Hematopoietic multipotent progenitor cell treated with erythropoietin and hydrocortisone succinate and interleukin-3 and kit ligand, for 15 days (in vitro differentiated cells): ENCODE data around the gene HOXD9.

Experiments used
- DNase-seq: peaks from one replicate; pipeline ENCODE4 v3.0.0-alpha.2; 2015; ENCODE audit warnings: low spot score

HOXD9 gene

GRCh38 chr2:176085861-176086771, 36.4 kb upstream of the HOXD9 start:
- peak; percentile 9 for DNase-seq

DNA sequence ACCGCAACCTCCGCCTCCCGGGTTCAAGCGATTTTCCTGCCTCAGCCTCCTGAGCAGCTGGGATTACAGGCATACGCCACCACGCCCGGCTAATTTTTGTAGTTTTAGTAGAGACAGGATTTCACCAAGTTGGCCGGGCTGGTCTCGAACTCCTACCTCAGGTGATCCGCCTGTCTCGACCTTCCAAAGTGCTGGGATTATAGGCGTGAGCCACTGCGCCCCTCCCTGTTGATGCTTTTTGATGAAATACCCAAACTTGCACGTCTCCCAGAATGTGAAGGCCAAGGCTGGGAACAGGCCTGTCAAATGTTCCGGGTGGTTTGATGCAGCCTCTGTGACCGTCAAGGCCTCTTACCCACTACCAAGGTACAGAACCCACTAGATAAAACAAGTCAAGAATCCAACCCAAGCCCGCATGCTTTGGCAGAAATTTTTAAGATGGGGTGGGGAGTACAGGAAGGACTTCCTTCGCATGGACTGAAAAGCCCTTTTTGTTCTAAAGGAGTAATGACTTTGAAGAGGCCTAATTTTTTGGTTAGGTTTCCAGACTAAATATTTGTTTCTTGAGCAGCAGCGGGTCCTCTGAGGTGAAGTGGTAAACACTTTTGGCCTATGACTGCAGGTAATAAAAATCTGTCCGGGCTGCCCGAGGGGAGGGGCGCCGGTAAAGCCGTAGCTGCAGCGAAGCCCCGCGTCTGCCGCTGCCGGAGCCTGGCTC, 35.0 kb upstream of the HOXD9 start:
- DNase-seq, result no peak

DNA sequence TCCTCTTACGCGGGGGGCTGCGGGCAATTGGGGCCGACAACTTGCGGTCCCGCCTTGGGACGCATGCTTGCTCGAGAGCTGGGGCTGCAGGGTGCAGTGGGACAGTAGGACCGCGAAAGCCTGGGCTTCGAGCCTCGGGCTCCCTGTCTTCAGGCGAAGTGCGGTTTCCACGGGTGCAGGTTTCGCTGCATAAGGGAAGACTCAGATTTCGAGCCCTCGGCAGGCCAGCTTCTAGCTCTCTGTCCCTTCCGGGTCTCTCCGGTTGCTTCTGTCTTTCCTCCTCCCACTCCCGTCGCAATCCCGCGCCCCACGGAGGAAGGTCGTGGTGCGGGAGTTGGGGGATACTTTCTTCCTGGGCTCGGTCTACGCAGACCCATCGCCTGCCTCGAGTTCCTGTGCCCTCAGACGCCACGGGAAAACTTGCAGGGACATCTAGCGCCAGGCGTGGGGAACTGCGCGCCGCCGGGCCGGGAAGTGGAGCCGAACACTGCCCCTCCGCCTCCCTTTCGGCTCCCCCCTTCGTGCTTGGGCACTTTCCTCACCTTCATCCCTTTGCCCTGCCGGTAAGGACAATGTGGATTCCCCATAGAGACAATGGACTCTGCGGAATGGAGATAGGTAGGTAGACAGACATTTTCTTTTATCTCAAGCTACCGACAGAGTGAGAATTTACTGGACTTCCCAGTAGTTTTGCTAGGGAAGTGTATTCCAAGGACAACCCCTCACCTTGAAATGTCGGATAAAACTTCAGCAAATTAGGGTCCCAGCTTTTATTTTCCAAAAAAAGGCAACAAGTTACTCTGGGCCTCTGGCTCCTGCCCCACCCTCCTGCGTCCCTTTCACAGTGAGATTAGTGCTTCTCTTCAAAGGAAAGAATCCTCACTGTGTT, 34.2 kb upstream of the HOXD9 start:
- no peak for DNase-seq

GRCh38 chr2:176088937-176089842, 33.3 kb upstream of the HOXD9 start:
- no peak for DNase-seq

- DNase-seq, result no peak
Measured at GRCh38 chr2:176089843-176090395, 32.6 kb upstream of the HOXD9 start.

- no peak for DNase-seq
Measured at GRCh38 chr2:176090862-176091261, 31.7 kb upstream of the HOXD9 start.

- no peak for DNase-seq
Measured at GRCh38 chr2:176091329-176092258, 30.9 kb upstream of the HOXD9 start.

- DNase-seq, result no peak
Measured at GRCh38 chr2:176092270-176093144, 30.0 kb upstream of the HOXD9 start, which contains the start of gene HOXD13. TSS of gene HOXD13 (plus strand) at chr2:176092721. CDS start at chr2:176092891, 170 bp downstream.

DNA sequence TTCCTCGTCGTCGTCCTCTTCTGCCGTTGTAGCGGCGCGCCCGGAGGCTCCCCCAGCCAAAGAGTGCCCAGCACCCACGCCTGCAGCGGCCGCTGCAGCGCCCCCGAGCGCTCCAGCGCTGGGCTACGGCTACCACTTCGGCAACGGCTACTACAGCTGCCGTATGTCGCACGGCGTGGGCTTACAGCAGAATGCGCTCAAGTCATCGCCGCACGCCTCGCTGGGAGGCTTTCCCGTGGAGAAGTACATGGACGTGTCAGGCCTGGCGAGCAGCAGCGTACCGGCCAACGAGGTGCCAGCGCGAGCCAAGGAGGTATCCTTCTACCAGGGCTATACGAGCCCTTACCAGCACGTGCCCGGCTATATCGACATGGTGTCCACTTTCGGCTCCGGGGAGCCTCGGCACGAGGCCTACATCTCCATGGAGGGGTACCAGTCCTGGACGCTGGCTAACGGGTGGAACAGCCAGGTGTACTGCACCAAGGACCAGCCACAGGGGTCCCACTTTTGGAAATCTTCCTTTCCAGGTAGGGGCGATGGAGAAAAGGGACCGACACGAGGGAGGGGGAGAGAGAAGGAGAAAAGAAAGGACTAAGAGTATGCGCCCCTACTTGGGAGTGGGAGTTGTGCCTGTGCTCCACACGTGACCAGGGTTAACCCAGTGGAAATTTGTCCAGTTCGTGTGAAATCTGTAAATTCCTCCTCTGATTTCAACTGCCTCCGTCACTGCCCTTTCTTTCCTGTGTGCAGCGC, 29.2 kb upstream of the HOXD9 start:
- DNase-seq, result no peak

DNA sequence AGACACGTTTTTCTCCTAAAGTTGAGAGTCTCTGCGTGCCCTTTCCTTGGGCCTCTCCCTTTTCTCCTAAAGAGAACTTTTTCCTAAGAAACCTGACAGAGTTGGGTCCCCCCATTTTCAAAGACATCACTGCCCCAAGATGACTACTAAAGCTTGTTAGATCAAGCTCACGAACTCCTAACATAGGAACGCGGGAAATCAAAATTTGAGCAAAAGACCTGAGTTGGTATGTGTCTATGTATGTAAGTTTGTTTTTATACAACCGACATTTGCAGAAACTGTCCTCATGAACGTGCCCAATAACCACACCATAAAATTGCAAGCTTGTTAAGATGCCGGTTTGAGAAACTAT, 28.6 kb upstream of the HOXD9 start:
- no peak for DNase-seq

DNA sequence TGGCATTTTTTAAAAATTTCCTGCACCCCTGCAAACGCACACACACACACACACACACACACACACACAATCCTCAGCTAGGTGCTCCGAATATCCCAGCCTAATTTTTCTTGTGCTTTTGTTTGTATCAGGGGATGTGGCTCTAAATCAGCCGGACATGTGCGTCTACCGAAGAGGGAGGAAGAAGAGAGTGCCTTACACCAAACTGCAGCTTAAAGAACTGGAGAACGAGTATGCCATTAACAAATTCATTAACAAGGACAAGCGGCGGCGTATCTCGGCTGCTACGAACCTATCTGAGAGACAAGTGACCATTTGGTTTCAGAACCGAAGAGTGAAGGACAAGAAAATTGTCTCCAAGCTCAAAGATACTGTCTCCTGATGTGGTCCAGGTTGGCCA, 28.2 kb upstream of the HOXD9 start:
- DNase-seq, result no peak

DNA sequence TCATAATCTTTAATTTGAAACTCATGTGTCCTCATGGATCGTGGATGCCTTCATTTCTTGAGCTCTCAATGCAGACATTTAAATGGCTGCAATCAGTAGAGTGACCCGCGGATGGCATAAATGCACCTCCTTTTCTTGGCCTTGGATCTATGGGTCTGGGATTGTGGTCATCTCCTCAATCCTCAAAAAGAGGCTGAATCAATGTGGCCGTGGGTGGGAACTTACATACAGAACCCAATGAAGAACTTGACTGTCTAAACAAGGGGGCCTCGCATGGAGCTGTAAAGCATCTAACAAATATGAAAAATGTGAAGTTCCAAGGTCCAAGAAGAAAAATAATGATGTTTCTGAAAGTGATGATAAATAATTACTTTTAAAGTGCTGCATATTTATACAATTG, 27.1 kb upstream of the HOXD9 start:
- no peak for DNase-seq

- DNase-seq, result no peak
Measured at GRCh38 chr2:176096243-176096985, 26.1 kb upstream of the HOXD9 start.

GRCh38 chr2:176096986-176097819, 25.3 kb upstream of the HOXD9 start:
- DNase-seq, result peak; percentile 17

DNA sequence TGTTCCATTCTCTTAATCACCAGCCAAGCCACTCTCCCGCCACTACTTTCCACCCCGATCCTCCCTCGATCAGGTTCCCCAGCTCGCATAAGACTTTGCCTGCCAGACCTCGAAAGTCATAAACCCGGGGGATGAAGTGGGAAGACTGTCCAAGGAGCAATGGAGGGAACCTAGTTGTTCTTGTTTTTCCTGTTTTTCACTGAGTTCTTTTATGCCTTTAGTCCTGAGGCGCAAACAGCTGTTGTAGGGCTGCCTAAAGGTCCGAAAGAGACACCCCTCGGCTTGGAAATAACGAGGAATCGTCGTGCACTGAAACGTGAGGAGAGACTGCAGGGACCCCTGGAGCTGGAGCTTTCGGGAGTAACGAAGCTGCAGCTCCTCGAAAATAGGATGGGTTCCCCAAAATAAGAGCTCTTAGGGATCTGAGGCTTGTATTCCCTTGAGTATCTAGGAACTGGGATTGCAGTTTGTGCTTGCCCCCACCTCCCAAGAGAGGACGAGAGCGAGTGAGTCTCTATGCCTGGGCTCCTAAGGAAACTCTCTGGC, 24.6 kb upstream of the HOXD9 start:
- no peak for DNase-seq
